Measurements from ENCODE around the gene SSBP3. TPM values are rescaled to one million over a fixed set of nuclear protein-coding genes. Genes with fewer than 3 reads are reported as not detected.
A peak's percentile ranks its signal among the peaks of the same experiment; 100 is the strongest.

SSBP3 gene
- total RNA-seq, 1 donor from 2014 or later: 84.4 TPM

- no peak for DNase-seq (ENCODE audit: low spot score)
- H3K4me3 Mint-ChIP-seq (ENCODE audit: low read depth): no peak overlapping the region
- no peaks in the 10 kb centered on the region for H3K9me3 Mint-ChIP-seq
- no peaks in the 10 kb centered on the region for H3K27me3 Mint-ChIP-seq (ENCODE audit: low read depth)
- H3K36me3 Mint-ChIP-seq (ENCODE audit: low read depth): no peaks in the 10 kb centered on the region
- intact Hi-C loops (cut with micrococcal nuclease): no loop called here
- H3K27ac Mint-ChIP-seq: no peak overlapping the region
- peaks cover 1% of the 10 kb centered on the region for H3K4me1 Mint-ChIP-seq (ENCODE audit: low read depth)
These were observed 80.3 kb downstream of the SSBP3 start for GRCh38 chr1:54325703-54326461.

- Mint-ChIP-seq H3K4me3 (ENCODE audit: low read depth) (no peak overlapping the region), H3K27ac (no peak overlapping the region), H3K4me1 (ENCODE audit: low read depth) (peaks cover 1% of the 10 kb centered on the region), H3K27me3 (ENCODE audit: low read depth) (no peaks in the 10 kb centered on the region), H3K36me3 (ENCODE audit: low read depth) (no peaks in the 10 kb centered on the region), H3K9me3 (no peaks in the 10 kb centered on the region)
- DNase-seq (ENCODE audit: low spot score): no peak
- intact Hi-C loops (cut with micrococcal nuclease): no loop called here
These were observed 80.9 kb downstream of the SSBP3 start for GRCh38 chr1:54325284-54325683.

GRCh38 chr1:54324251-54325140 is 81.7 kb downstream of the SSBP3 start:
- no peak for DNase-seq (ENCODE audit: low spot score)
- Mint-ChIP-seq H3K27ac (no peak overlapping the region), H3K4me3 (ENCODE audit: low read depth) (no peak overlapping the region), H3K4me1 (ENCODE audit: low read depth) (peaks cover 1% of the 10 kb centered on the region), H3K27me3 (ENCODE audit: low read depth) (no peaks in the 10 kb centered on the region), H3K9me3 (no peaks in the 10 kb centered on the region), H3K36me3 (ENCODE audit: low read depth) (no peaks in the 10 kb centered on the region)
- intact Hi-C loops (cut with micrococcal nuclease): no loop called here

- no peak for DNase-seq (ENCODE audit: low spot score)
- Mint-ChIP-seq H3K27me3 (ENCODE audit: low read depth) (no peaks in the 10 kb centered on the region), H3K4me1 (ENCODE audit: low read depth) (peaks cover 1% of the 10 kb centered on the region), H3K9me3 (no peaks in the 10 kb centered on the region), H3K27ac (no peak overlapping the region), H3K36me3 (ENCODE audit: low read depth) (no peaks in the 10 kb centered on the region), H3K4me3 (ENCODE audit: low read depth) (no peak overlapping the region)
- intact Hi-C loops (cut with micrococcal nuclease): no loop called here
These were observed 82.3 kb downstream of the SSBP3 start for GRCh38 chr1:54323921-54324250.

GRCh38 chr1:54323324-54323739 is 82.9 kb downstream of the SSBP3 start:
- H3K27ac Mint-ChIP-seq: no peak overlapping the region
- intact Hi-C loops (cut with micrococcal nuclease): no loop called here
- no peak for DNase-seq (ENCODE audit: low spot score)
- H3K27me3 Mint-ChIP-seq (ENCODE audit: low read depth): no peaks in the 10 kb centered on the region
- no peaks in the 10 kb centered on the region for H3K36me3 Mint-ChIP-seq (ENCODE audit: low read depth)
- H3K4me3 Mint-ChIP-seq (ENCODE audit: low read depth): no peak overlapping the region
- no peaks in the 10 kb centered on the region for H3K9me3 Mint-ChIP-seq
- peaks cover 1% of the 10 kb centered on the region for H3K4me1 Mint-ChIP-seq (ENCODE audit: low read depth)

- no peak for DNase-seq (ENCODE audit: low spot score)
- Mint-ChIP-seq H3K27me3 (ENCODE audit: low read depth) (no peaks in the 10 kb centered on the region), H3K9me3 (no peaks in the 10 kb centered on the region), H3K27ac (no peak overlapping the region), H3K4me1 (ENCODE audit: low read depth) (peaks cover 4% of the 10 kb centered on the region), H3K36me3 (ENCODE audit: low read depth) (peaks cover 8% of the 10 kb centered on the region), H3K4me3 (ENCODE audit: low read depth) (no peak overlapping the region)
- intact Hi-C loops (cut with micrococcal nuclease): no loop called here
These were observed 87.9 kb downstream of the SSBP3 start for GRCh38 chr1:54318246-54318814.

- H3K27ac Mint-ChIP-seq: no peak overlapping the region
- peaks cover 8% of the 10 kb centered on the region for H3K36me3 Mint-ChIP-seq (ENCODE audit: low read depth)
- no peaks in the 10 kb centered on the region for H3K9me3 Mint-ChIP-seq
- intact Hi-C loops (cut with micrococcal nuclease): no loop called here
- H3K4me1 Mint-ChIP-seq (ENCODE audit: low read depth): peaks cover 11% of the 10 kb centered on the region
- H3K27me3 Mint-ChIP-seq (ENCODE audit: low read depth): no peaks in the 10 kb centered on the region
- no peak for DNase-seq (ENCODE audit: low spot score)
- no peak overlapping the region for H3K4me3 Mint-ChIP-seq (ENCODE audit: low read depth)
These were observed 89.1 kb downstream of the SSBP3 start for GRCh38 chr1:54317084-54317483.

GRCh38 chr1:54315099-54315498 is 91.1 kb downstream of the SSBP3 start:
- no peak for DNase-seq (ENCODE audit: low spot score)
- Mint-ChIP-seq H3K36me3 (ENCODE audit: low read depth) (peaks cover 8% of the 10 kb centered on the region), H3K27me3 (ENCODE audit: low read depth) (no peaks in the 10 kb centered on the region), H3K4me3 (ENCODE audit: low read depth) (no peak overlapping the region), H3K4me1 (ENCODE audit: low read depth) (peaks cover 25% of the 10 kb centered on the region), H3K27ac (no peak overlapping the region), H3K9me3 (no peaks in the 10 kb centered on the region)
- intact Hi-C loops (cut with micrococcal nuclease): no loop called here

- no peak overlapping the region for H3K27ac Mint-ChIP-seq
- H3K4me3 Mint-ChIP-seq (ENCODE audit: low read depth): no peak overlapping the region
- H3K9me3 Mint-ChIP-seq: no peaks in the 10 kb centered on the region
- no peak for DNase-seq (ENCODE audit: low spot score)
- H3K36me3 Mint-ChIP-seq (ENCODE audit: low read depth): peaks cover 8% of the 10 kb centered on the region
- H3K27me3 Mint-ChIP-seq (ENCODE audit: low read depth): no peaks in the 10 kb centered on the region
- peaks cover 29% of the 10 kb centered on the region for H3K4me1 Mint-ChIP-seq (ENCODE audit: low read depth)
- intact Hi-C loops (cut with micrococcal nuclease): no loop called here
These were observed 91.5 kb downstream of the SSBP3 start for GRCh38 chr1:54314696-54315095.

- Mint-ChIP-seq H3K9me3 (no peaks in the 10 kb centered on the region), H3K4me3 (ENCODE audit: low read depth) (no peak overlapping the region), H3K27ac (peak overlapping the region; percentile 60), H3K4me1 (ENCODE audit: low read depth) (peaks cover 31% of the 10 kb centered on the region), H3K36me3 (ENCODE audit: low read depth) (peaks cover 8% of the 10 kb centered on the region), H3K27me3 (ENCODE audit: low read depth) (no peaks in the 10 kb centered on the region)
- intact Hi-C loops (cut with micrococcal nuclease): no loop called here
- DNase-seq (ENCODE audit: low spot score): no peak
These were observed 93.3 kb downstream of the SSBP3 start for GRCh38 chr1:54312796-54313316.

- Mint-ChIP-seq H3K4me3 (ENCODE audit: low read depth) (no peak overlapping the region), H3K4me1 (ENCODE audit: low read depth) (peaks cover 36% of the 10 kb centered on the region), H3K9me3 (no peaks in the 10 kb centered on the region), H3K27ac (no peak overlapping the region), H3K27me3 (ENCODE audit: low read depth) (no peaks in the 10 kb centered on the region), H3K36me3 (ENCODE audit: low read depth) (peaks cover 8% of the 10 kb centered on the region)
- intact Hi-C loops (cut with micrococcal nuclease): no loop called here
- no peak for DNase-seq (ENCODE audit: low spot score)
These were observed 94.7 kb downstream of the SSBP3 start for GRCh38 chr1:54311506-54311905.

- intact Hi-C loops (cut with micrococcal nuclease): no loop called here
- DNase-seq (ENCODE audit: low spot score): no peak
These were observed 95.5 kb downstream of the SSBP3 start for GRCh38 chr1:54310439-54311328.

More at GRCh38 chr1:54310439-54311328, 95.5 kb downstream of the SSBP3 start:
- no peaks in the 10 kb centered on the region for H3K27me3 Mint-ChIP-seq (ENCODE audit: low read depth)
- peak overlapping the region; percentile 40 for H3K27ac Mint-ChIP-seq
- no peak overlapping the region for H3K4me3 Mint-ChIP-seq (ENCODE audit: low read depth)
- H3K36me3 Mint-ChIP-seq (ENCODE audit: low read depth): peaks cover 8% of the 10 kb centered on the region
- H3K9me3 Mint-ChIP-seq: no peaks in the 10 kb centered on the region
- peaks cover 36% of the 10 kb centered on the region for H3K4me1 Mint-ChIP-seq (ENCODE audit: low read depth)
